Measurements from ENCODE around the gene SPDYA.
"Not testable (repeated sequence)": the region's sequence is repeated elsewhere in the genome, so short reads cannot be mapped to it uniquely, and the experiment has no call there.

SPDYA gene

DNA sequence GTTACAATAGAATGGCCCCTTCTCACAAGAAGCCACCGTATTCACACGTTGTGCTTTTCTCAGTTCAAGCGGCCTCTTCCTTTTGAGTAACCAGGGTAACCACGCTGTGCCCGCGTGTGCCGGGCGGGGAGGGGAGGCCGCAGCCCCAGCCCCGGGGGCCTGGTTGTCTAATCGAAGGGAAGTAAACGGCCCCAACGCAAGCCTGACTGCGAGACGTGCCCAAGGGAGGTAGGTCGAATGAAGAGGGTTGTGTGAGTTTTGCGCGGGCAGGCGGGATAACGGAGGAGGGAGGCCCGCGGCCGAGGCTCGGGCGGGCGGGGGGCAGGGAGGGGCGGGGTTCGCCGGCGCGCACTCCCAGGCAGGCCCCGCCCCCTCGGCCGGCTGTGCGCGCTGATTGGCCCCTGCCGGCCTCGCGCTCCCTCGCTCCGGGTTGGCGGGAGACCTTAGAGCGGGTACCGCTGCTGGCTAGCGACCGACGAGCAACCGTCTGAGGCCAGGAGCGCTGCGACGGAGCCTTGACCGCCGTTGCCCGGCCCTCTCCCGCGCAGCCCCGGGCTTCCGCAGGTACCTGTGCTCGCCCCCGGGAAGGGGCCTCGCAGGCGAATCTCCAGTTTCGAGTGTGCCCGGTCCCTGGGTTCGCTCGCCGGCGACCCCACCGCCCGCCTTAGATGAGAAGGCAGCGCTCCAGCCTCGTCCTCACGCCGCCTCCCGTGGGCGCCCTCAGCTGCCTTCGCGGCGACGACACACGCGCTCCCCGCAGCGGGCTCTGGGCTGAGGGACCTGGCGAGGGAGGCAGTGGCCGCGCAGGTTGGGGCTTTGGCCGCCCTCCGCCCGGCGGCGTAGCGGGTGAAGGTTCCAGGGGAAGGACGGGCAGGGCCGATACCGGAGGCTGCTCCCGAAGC, at the start of gene SPDYA:
SPDYA (plus strand) TSS at position 451 of the 902 bp plus-strand sequence. CDS start 5,181 bp downstream, outside the sequence.
- peak; percentile 82 to 86 for DNase-seq

DNA sequence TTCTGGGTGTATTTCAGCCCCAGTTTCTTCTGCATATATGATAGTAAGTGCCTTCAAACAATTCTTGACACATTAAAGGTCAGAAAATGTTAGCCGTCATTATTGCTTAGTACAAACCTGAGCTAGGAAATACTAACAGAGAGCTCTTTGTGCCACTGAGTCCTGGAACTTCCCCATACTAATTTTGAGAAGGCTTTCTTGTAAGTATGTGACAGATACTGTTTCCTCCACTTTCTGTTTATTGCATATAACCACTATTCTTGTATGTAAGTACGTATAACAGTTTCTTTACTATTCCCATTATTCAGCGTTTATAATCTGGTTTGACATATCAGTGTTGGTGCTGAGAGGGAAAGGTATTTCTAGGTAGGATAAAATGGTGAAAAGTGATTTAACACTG, 49.2 kb upstream of the SPDYA start:
- DNase-seq, result no peak

DNA sequence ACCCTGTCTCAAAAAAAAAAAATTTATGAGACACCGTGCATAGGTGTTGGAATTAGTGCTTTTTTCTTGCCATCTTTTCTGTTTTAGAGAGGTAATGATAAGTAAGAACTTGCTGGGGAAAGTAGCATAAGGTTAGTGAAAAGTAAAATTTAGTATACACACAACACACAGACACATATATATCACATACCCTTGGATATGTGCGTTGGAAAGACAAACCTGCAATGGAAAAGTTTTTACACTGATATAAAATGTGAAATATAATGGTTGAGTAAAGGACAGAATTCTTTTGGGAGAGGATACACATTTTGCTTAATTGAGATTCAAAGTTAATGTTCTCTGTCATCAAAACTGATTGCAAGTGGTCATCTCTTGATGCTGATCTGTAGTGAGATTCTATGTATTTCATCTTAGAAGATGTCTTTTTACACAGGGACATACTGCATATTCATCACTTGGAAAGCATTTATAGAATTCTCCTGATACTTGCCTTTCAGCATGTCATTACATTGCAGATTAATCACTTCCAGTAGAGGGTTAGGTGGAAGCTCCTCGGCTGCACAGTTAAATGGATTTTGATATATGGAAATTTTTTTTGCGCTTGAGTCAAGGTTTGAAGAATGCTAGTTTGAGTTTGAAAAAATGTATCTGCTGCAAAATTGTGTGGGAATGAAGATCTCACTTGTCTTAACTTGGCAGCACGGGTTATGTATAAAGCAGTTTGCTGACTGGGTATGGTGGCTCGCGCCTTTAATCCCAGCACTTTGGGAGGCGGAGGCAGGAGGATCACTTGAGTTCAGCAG, 45.5 kb upstream of the SPDYA start:
- no peak for DNase-seq

- DNase-seq, result no peak
Observed at GRCh38 chr2:28766070-28766469, 44.6 kb upstream of the SPDYA start.

- DNase-seq, result no peak
Observed at GRCh38 chr2:28767337-28767736, 43.3 kb upstream of the SPDYA start.

DNA sequence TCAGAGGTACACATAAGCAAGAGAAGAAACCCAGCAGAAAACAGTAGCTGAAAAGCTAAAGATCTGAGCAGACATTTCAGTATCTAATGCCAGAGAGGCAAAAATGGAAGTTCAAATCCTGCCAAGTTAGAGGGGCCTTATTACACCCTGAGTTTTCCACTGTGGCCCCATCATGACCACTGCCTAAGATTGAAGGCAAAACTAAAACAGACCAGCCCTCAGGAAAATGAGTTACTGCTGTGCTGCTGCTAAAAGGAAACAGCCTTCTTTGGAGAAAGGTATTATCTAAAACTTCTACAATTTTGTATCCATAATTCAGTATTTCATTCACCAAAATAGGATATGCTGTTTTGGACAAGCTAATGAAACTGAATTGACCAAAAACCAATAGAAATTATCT, 42.2 kb upstream of the SPDYA start:
- DNase-seq, result no peak

GRCh38 chr2:28768952-28769351, 41.7 kb upstream of the SPDYA start:
- DNase-seq, result no peak

DNA sequence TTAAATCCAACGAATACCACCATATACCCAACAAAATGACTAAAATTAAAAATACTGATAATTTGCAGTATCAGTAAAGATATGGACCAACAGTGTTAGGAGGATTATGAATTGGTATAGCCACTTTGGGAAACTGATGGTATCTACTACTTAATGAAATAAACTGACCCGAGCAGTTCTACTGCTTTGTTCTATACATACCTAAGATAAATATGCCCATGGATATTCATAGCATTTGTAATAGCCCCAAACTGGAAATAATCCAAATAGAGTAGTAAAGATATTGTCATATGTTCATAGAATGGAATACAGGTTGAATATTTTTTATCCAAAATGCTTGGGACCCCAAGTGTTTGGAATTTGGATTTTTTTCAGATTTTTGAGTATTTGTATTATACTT, 38.3 kb upstream of the SPDYA start:
- no peak for DNase-seq

GRCh38 chr2:28776471-28776870, 34.2 kb upstream of the SPDYA start:
- no peak for DNase-seq

GRCh38 chr2:28778392-28778791, 32.2 kb upstream of the SPDYA start:
- DNase-seq, result no peak

GRCh38 chr2:28779001-28779400, 31.6 kb upstream of the SPDYA start:
- no peak for DNase-seq

DNA sequence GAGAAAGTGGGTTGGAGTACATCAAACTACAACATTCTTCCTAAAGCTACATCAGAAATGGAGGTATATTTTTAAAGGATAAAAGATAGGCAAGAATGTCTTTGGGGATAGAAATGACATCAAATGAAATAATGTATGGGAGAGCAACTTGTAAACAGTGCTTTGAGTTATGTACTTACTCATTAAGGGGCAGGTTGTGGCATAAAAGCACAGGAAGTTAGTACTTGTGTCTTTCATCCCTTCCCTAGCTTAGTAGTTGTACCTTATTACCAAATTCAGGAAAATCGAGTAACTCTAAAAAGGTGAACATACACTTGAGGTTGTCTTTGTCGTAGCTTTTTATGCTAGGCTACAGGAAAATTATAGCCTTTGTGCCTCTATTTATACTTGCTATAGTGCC, 30.1 kb upstream of the SPDYA start:
- no peak for DNase-seq

DNA sequence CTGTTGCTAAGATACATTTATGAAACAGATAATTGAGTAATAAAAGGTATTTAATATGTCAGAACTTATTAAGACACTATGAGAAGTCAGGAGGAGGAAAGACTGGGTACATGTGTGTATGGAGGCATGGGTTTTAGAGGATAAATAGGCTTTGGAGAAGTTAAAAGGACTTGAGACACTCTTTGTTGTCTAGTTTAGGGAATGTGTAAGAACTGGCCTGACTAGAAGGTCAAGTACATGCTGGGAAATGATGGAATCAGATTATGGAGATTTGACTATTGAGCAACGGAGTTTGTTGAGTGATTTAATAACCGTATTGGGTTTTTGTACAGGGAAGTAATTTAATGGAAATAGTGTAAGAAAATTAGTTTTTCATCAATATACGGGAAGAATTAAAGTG, 28.2 kb upstream of the SPDYA start:
- DNase-seq, result no peak

DNA sequence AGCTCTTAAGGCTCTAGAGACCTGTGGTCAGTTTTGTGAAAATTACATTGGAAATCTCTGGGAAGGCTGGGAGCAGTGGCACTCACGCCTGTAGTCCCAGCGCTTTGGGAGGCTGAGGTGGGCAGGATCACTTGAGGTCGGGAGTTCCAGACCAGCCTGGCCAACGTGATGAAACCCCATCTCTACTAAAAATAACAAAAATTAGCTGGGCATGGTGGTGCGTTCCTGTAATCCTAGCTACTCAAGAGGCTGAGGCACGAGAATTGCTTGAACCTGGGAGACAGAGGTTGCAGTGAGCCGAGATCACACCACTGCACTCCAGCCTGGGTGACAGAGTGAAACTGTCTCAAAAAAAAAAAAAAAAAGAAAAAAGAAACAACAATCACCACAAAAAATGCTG, 26.1 kb upstream of the SPDYA start:
- not testable (repeated sequence) for DNase-seq

GRCh38 chr2:28796620-28797019, 14.0 kb upstream of the SPDYA start:
- no peak for DNase-seq

DNA sequence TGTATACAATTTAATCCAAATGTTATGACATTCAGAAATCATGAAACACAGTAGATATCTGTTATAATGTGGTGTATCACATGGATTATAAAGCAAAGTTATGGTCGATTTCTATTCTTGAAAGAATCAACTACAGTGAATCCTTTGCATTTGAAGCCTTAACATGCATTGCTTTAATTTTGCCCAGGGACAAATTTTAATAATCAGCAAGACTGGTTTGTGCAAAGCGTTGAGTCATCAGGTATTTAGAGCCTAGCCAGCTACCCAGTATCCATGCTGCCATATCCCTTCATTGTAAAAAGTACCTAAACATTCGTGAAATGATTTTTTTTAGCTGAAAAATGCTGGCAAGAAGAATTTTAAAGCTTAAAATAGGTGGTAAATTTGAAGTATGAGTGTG, 8.9 kb upstream of the SPDYA start:
- no peak for DNase-seq

DNA sequence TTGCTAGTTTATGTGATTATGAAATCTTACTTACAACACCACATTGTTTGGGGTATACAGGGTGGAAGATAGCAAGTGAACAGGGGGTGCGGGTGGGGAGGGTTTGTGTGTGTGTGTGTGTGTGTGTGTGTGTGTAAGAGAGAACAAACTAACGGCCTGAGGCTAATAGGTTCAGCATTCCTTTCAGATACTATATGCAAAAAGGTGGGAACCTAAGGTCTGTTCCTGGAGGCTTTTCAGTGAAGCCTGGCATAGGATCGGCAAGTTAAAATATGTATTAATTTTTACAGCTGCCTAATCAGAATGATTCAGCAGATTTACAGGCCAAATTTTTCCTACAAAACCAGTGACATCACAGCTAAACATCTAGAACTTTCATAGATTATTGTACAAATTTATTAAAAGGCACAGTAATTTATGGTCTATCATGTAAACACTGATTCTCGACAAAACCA, 7.6 kb upstream of the SPDYA start:
- no peak for DNase-seq

DNA sequence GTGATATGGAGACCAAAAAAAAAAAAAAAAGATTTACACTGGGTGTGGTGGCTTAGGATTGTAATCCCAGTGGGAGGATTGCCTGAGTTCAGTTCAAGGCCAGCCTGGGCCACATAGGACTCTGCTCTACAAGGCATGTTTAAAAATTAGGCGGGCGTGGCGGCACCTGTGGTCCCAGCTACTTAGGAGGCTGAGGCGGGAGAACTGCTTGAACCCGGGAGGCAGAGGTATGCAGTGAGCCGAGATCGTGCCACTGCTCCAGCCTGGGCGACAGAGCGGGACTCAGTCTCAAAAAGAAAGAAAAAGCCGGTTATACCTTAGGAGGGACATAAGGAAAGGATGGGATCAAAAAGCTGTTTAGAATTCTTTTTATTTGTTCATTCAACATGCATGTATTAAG, 707 bp upstream of the SPDYA start:
- no peak for DNase-seq

GRCh38 chr2:28818053-28818452, 7.4 kb downstream of the SPDYA start:
- DNase-seq, result no peak

GRCh38 chr2:28821295-28821958, 10.8 kb downstream of the SPDYA start:
- peak; percentile 46 to 74 for DNase-seq

- no peak for DNase-seq
Observed at GRCh38 chr2:28822036-28822435, 11.4 kb downstream of the SPDYA start.

GRCh38 chr2:28824207-28824606, 13.6 kb downstream of the SPDYA start:
- DNase-seq, result no peak

GRCh38 chr2:28824870-28825269, 14.2 kb downstream of the SPDYA start:
- DNase-seq, result no peak

Measured in stimulated activated CD4-positive, alpha-beta T cell treated with anti-CD3 and anti-CD28 coated beads, Interleukin-2, amount 100 ng/mL, for 24 hours (primary cell).